WTC11 (cell line): ENCODE measurements around the gene WDR90. TPM values are rescaled to one million over a fixed set of nuclear protein-coding genes. Genes with fewer than 3 reads are reported as not detected.

Source experiments
- ATF1 ChIP-seq: sonication (generic); formaldehyde crosslinking; IDR thresholded peaks from 2 replicates; pipeline ENCODE4 v1.8.1; 2023; ENCODE audit warnings: mild to moderate bottlenecking, moderate library complexity, missing genetic modification reagents
- CBFB ChIP-seq: sonication (generic); formaldehyde crosslinking; IDR thresholded peaks from 2 replicates; pipeline ENCODE4 v1.8.1; 2022; ENCODE audit warnings: mild to moderate bottlenecking, low read depth, missing genetic modification reagents
- CREM ChIP-seq: sonication (generic); formaldehyde crosslinking; IDR thresholded peaks from 2 replicates; pipeline ENCODE4 v1.8.1; 2022; ENCODE audit warnings: mild to moderate bottlenecking, missing genetic modification reagents, moderate library complexity
- EMX1 ChIP-seq: fragments of 250-450 bp; sonication (Bioruptor Pico); IDR thresholded peaks from 2 replicates; pipeline ENCODE4 v1.8.0; 2021; ENCODE audit warnings: mild to moderate bottlenecking
- FOXJ3 ChIP-seq: sonication (generic); formaldehyde crosslinking; IDR thresholded peaks from 2 replicates; pipeline ENCODE4 v1.9.0; 2021; ENCODE audit warnings: missing genetic modification reagents, mild to moderate bottlenecking, borderline replicate concordance
- GABPB1 ChIP-seq: sonication (generic); formaldehyde crosslinking; IDR thresholded peaks from 2 replicates; pipeline ENCODE4 v1.8.1; 2023; ENCODE audit warnings: mild to moderate bottlenecking, missing genetic modification reagents
- GRHL2 ChIP-seq: fragments of 250-450 bp; sonication (Bioruptor Pico); IDR thresholded peaks from 2 replicates; pipeline ENCODE4 v1.8.0; 2022; ENCODE audit warnings: mild to moderate bottlenecking, moderate library complexity; ENCODE audit not compliant: insufficient replicate concordance, severe bottlenecking
- MYBL2 ChIP-seq: sonication (generic); formaldehyde crosslinking; IDR thresholded peaks from 2 replicates; pipeline ENCODE4 v1.8.1; 2023; ENCODE audit warnings: mild to moderate bottlenecking, moderate library complexity, missing genetic modification reagents
- RORB ChIP-seq: fragments of 250-450 bp; sonication (Bioruptor Pico); IDR thresholded peaks from 2 replicates; pipeline ENCODE4 v1.9.0; 2021; ENCODE audit warnings: mild to moderate bottlenecking
- SMAD4 ChIP-seq: sonication (generic); formaldehyde crosslinking; IDR thresholded peaks from 2 replicates; pipeline ENCODE4 v1.8.0; 2022; ENCODE audit warnings: mild to moderate bottlenecking, missing genetic modification reagents
- SP1 ChIP-seq: sonication (generic); formaldehyde crosslinking; conservative IDR thresholded peaks from 2 replicates; pipeline ENCODE4 v1.8.1; 2022; ENCODE audit warnings: missing genetic modification reagents
- TEAD1 ChIP-seq: sonication (generic); formaldehyde crosslinking; IDR thresholded peaks from 2 replicates; pipeline ENCODE4 v1.8.0; 2022; ENCODE audit warnings: mild to moderate bottlenecking, missing genetic modification reagents
- ZNF317 ChIP-seq: sonication (generic); formaldehyde crosslinking; IDR thresholded peaks from 2 replicates; pipeline ENCODE4 v1.8.1; 2023; ENCODE audit warnings: low read depth, mild to moderate bottlenecking, moderate library complexity, missing genetic modification reagents, borderline replicate concordance
- ZNF396 ChIP-seq: fragments of 250-450 bp; sonication (Bioruptor Pico); IDR thresholded peaks from 2 replicates; pipeline ENCODE4 v1.8.0; 2021; ENCODE audit warnings: mild to moderate bottlenecking, moderate library complexity, borderline replicate concordance
- total RNA-seq: library from RNA; stranded (reverse); gene quantifications from 3 replicates; pipeline ENCODE4 v1.2.3, GENCODE V29; 2021
- TF ChIP-seq, protein P1 (sequence below): sonication (generic); formaldehyde crosslinking; IDR thresholded peaks from 2 replicates; pipeline ENCODE4 v1.8.0; 2023; ENCODE audit warnings: mild to moderate bottlenecking, missing genetic modification reagents
- TF ChIP-seq, protein P2 (sequence below): sonication (generic); formaldehyde crosslinking; IDR thresholded peaks from 2 replicates; pipeline ENCODE4 v1.8.0; 2022; ENCODE audit warnings: missing genetic modification reagents
- TF ChIP-seq, protein P3 (sequence below): sonication (generic); formaldehyde crosslinking; IDR thresholded peaks from 2 replicates; pipeline ENCODE4 v1.8.1; 2022; ENCODE audit warnings: mild to moderate bottlenecking, missing genetic modification reagents, moderate library complexity, borderline replicate concordance
- TF ChIP-seq, protein P4 (sequence below): sonication (generic); formaldehyde crosslinking; IDR thresholded peaks from 2 replicates; pipeline ENCODE4 v1.8.0; 2022; ENCODE audit warnings: mild to moderate bottlenecking, missing genetic modification reagents
- TF ChIP-seq, protein P5 (sequence below): sonication (generic); formaldehyde crosslinking; IDR thresholded peaks from 2 replicates; pipeline ENCODE4 v1.8.1; 2023; ENCODE audit warnings: mild to moderate bottlenecking, missing genetic modification reagents, moderate library complexity
- TF ChIP-seq, protein P6 (sequence below): sonication (generic); formaldehyde crosslinking; IDR thresholded peaks from 2 replicates; pipeline ENCODE4 v1.8.0; 2023; ENCODE audit warnings: missing genetic modification reagents, mild to moderate bottlenecking, borderline replicate concordance
- TF ChIP-seq, protein P7 (sequence below): fragments of 250-450 bp; sonication (Bioruptor Pico); IDR thresholded peaks from 2 replicates; pipeline ENCODE4 v1.8.0; 2021; ENCODE audit warnings: mild to moderate bottlenecking

Gene WDR90
- total RNA-seq, 1 experiment from 2014 or later, result 75.8 TPM

DNA sequence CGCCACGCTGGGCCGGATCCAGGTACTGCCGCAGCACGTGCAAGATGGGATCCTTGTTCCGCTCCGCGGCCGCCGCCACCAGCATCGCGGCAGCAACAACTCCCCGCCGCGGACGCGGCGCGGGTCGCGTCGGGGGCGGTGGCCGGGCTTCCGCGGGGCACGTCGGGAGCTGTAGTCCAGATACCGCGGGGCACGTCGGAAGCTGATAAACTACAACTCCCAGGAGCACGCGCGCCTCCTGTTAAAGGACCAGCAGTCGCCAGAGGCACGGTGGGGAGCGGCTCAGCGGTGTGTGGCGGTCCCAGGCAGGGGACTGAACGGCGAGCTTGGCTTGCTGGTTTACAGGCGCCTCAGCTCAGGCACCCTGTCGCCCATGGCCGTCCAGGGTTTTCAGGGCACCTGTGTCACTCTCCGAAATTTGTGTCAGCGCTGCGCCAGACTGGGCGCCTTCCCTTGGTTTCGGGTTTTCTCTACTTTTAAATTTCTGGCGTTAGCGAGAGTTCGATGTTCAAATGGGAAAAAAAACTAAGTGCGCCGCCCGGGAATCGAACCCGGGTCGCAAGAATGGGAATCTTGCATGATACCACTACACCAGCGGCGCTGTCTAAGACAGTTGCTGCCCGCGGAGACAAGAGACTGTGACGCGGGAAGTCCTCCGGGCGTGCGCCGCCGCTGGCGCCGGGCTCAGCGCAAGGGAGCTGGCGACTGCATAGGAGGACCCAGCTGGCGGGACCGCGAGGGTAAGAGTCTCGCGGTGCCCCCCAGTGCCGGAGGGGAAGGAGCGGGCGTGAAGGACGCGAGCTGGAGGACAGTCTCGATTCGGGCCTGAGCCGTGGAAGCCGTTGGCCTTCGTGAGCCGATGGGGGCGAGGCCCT is 12.7 kb upstream of the WDR90 start, which contains the start of gene METTL26 (continued):
- TF ChIP-seq, protein P1, sequence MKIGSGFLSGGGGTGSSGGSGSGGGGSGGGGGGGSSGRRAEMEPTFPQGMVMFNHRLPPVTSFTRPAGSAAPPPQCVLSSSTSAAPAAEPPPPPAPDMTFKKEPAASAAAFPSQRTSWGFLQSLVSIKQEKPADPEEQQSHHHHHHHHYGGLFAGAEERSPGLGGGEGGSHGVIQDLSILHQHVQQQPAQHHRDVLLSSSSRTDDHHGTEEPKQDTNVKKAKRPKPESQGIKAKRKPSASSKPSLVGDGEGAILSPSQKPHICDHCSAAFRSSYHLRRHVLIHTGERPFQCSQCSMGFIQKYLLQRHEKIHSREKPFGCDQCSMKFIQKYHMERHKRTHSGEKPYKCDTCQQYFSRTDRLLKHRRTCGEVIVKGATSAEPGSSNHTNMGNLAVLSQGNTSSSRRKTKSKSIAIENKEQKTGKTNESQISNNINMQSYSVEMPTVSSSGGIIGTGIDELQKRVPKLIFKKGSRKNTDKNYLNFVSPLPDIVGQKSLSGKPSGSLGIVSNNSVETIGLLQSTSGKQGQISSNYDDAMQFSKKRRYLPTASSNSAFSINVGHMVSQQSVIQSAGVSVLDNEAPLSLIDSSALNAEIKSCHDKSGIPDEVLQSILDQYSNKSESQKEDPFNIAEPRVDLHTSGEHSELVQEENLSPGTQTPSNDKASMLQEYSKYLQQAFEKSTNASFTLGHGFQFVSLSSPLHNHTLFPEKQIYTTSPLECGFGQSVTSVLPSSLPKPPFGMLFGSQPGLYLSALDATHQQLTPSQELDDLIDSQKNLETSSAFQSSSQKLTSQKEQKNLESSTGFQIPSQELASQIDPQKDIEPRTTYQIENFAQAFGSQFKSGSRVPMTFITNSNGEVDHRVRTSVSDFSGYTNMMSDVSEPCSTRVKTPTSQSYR, result no peak
- TF ChIP-seq, protein P2, sequence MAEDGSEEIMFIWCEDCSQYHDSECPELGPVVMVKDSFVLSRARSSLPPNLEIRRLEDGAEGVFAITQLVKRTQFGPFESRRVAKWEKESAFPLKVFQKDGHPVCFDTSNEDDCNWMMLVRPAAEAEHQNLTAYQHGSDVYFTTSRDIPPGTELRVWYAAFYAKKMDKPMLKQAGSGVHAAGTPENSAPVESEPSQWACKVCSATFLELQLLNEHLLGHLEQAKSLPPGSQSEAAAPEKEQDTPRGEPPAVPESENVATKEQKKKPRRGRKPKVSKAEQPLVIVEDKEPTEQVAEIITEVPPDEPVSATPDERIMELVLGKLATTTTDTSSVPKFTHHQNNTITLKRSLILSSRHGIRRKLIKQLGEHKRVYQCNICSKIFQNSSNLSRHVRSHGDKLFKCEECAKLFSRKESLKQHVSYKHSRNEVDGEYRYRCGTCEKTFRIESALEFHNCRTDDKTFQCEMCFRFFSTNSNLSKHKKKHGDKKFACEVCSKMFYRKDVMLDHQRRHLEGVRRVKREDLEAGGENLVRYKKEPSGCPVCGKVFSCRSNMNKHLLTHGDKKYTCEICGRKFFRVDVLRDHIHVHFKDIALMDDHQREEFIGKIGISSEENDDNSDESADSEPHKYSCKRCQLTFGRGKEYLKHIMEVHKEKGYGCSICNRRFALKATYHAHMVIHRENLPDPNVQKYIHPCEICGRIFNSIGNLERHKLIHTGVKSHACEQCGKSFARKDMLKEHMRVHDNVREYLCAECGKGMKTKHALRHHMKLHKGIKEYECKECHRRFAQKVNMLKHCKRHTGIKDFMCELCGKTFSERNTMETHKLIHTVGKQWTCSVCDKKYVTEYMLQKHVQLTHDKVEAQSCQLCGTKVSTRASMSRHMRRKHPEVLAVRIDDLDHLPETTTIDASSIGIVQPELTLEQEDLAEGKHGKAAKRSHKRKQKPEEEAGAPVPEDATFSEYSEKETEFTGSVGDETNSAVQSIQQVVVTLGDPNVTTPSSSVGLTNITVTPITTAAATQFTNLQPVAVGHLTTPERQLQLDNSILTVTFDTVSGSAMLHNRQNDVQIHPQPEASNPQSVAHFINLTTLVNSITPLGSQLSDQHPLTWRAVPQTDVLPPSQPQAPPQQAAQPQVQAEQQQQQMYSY (CRISPR knock-in tag), result peak; percentile 1; the same call in 1 of the 2 replicates
- TF ChIP-seq, protein P3, sequence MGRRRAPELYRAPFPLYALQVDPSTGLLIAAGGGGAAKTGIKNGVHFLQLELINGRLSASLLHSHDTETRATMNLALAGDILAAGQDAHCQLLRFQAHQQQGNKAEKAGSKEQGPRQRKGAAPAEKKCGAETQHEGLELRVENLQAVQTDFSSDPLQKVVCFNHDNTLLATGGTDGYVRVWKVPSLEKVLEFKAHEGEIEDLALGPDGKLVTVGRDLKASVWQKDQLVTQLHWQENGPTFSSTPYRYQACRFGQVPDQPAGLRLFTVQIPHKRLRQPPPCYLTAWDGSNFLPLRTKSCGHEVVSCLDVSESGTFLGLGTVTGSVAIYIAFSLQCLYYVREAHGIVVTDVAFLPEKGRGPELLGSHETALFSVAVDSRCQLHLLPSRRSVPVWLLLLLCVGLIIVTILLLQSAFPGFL (CRISPR knock-in tag), result no peak
- TF ChIP-seq TEAD1 (CRISPR knock-in tag) (peak; percentile 68; the same call in 1 of the 2 replicates), SP1 (CRISPR knock-in tag) (peak; percentile 58; the same call in 1 of the 2 replicates), CREM (peak; percentile 48; the same call in 1 of the 2 replicates), ZNF317 (CRISPR knock-in tag) (peak; percentile 34; the same call in 1 of the 2 replicates), FOXJ3 (CRISPR knock-in tag) (no peak), RORB (CRISPR knock-in tag) (no peak), CBFB (CRISPR knock-in tag) (no peak), GABPB1 (peak; percentile 62; the same call in 1 of the 2 replicates), GRHL2 (CRISPR knock-in tag) (no peak), MYBL2 (CRISPR knock-in tag) (no peak), EMX1 (CRISPR knock-in tag) (no peak), ATF1 (CRISPR knock-in tag) (0 out of 2 replicates have a peak, but pooled peaks have one; percentile 57), SMAD4 (no peak), ZNF396 (CRISPR knock-in tag) (no peak)
- TF ChIP-seq, protein P4, sequence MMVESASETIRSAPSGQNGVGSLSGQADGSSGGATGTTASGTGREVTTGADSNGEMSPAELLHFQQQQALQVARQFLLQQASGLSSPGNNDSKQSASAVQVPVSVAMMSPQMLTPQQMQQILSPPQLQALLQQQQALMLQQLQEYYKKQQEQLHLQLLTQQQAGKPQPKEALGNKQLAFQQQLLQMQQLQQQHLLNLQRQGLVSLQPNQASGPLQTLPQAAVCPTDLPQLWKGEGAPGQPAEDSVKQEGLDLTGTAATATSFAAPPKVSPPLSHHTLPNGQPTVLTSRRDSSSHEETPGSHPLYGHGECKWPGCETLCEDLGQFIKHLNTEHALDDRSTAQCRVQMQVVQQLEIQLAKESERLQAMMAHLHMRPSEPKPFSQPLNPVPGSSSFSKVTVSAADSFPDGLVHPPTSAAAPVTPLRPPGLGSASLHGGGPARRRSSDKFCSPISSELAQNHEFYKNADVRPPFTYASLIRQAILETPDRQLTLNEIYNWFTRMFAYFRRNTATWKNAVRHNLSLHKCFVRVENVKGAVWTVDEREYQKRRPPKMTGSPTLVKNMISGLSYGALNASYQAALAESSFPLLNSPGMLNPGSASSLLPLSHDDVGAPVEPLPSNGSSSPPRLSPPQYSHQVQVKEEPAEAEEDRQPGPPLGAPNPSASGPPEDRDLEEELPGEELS (CRISPR knock-in tag), result peak; percentile 49
- TF ChIP-seq, protein P5, sequence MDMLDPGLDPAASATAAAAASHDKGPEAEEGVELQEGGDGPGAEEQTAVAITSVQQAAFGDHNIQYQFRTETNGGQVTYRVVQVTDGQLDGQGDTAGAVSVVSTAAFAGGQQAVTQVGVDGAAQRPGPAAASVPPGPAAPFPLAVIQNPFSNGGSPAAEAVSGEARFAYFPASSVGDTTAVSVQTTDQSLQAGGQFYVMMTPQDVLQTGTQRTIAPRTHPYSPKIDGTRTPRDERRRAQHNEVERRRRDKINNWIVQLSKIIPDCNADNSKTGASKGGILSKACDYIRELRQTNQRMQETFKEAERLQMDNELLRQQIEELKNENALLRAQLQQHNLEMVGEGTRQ (CRISPR knock-in tag), result peak; percentile 35; the same call in 1 of the 2 replicates
- TF ChIP-seq, protein P6, sequence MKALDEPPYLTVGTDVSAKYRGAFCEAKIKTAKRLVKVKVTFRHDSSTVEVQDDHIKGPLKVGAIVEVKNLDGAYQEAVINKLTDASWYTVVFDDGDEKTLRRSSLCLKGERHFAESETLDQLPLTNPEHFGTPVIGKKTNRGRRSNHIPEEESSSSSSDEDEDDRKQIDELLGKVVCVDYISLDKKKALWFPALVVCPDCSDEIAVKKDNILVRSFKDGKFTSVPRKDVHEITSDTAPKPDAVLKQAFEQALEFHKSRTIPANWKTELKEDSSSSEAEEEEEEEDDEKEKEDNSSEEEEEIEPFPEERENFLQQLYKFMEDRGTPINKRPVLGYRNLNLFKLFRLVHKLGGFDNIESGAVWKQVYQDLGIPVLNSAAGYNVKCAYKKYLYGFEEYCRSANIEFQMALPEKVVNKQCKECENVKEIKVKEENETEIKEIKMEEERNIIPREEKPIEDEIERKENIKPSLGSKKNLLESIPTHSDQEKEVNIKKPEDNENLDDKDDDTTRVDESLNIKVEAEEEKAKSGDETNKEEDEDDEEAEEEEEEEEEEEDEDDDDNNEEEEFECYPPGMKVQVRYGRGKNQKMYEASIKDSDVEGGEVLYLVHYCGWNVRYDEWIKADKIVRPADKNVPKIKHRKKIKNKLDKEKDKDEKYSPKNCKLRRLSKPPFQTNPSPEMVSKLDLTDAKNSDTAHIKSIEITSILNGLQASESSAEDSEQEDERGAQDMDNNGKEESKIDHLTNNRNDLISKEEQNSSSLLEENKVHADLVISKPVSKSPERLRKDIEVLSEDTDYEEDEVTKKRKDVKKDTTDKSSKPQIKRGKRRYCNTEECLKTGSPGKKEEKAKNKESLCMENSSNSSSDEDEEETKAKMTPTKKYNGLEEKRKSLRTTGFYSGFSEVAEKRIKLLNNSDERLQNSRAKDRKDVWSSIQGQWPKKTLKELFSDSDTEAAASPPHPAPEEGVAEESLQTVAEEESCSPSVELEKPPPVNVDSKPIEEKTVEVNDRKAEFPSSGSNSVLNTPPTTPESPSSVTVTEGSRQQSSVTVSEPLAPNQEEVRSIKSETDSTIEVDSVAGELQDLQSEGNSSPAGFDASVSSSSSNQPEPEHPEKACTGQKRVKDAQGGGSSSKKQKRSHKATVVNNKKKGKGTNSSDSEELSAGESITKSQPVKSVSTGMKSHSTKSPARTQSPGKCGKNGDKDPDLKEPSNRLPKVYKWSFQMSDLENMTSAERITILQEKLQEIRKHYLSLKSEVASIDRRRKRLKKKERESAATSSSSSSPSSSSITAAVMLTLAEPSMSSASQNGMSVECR (CRISPR knock-in tag), result peak; percentile 83; the same call in 1 of the 2 replicates
- TF ChIP-seq, protein P7, sequence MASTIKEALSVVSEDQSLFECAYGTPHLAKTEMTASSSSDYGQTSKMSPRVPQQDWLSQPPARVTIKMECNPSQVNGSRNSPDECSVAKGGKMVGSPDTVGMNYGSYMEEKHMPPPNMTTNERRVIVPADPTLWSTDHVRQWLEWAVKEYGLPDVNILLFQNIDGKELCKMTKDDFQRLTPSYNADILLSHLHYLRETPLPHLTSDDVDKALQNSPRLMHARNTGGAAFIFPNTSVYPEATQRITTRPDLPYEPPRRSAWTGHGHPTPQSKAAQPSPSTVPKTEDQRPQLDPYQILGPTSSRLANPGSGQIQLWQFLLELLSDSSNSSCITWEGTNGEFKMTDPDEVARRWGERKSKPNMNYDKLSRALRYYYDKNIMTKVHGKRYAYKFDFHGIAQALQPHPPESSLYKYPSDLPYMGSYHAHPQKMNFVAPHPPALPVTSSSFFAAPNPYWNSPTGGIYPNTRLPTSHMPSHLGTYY (CRISPR knock-in tag), result no peak
